Coronary artery (tissue), 2 donors: ENCODE measurements around the gene BABAM2.

ENCODE experiments used
- DNase-seq: peaks from one replicate; pipeline ENCODE4 v3.0.0-alpha.2; 2017; ENCODE audit warnings: low spot score
- H3K27ac ChIP-seq, 2 donors: fragments of 200-600 bp; sonication (generic); one replicate each; pipeline ENCODE4 v1.5.1; 2016 to 2019
- H3K4me3 ChIP-seq: fragments of 200-600 bp; sonication (generic); 2 replicates; pipeline ENCODE4 v1.5.1; 2016; ENCODE audit warnings: mild to moderate bottlenecking, moderate library complexity
- TF ChIP-seq, protein P1 (sequence below): fragments of 200-600 bp; sonication (generic); IDR thresholded peaks from one replicate; pipeline ENCODE4 v1.5.1; 2019; ENCODE audit warnings: antibody characterized with exemption

BABAM2 gene

DNA sequence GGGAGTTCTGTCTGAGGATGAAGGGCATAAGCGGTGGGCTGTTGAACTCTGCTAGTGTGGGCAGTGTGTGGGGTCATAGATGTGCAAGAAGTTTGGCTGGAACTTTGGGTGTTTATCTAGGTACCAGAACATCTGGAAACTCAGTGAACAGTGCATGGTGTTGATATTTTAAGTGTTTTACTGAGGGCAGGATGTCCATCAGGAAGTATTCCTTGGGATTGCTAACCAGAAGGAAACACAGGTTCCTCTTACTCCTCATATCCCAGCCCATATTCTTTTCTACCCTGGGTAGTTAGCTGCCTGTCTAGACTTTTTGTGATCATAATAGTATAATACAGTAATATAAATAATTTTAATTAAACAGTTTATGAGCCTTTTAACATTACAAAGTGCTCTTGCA is 15.5 kb downstream of the BABAM2 start:
- no peak overlapping the region for H3K4me3 ChIP-seq
- no peak overlapping the region for H3K27ac ChIP-seq
- DNase-seq, result no peak
- TF ChIP-seq, protein P1, sequence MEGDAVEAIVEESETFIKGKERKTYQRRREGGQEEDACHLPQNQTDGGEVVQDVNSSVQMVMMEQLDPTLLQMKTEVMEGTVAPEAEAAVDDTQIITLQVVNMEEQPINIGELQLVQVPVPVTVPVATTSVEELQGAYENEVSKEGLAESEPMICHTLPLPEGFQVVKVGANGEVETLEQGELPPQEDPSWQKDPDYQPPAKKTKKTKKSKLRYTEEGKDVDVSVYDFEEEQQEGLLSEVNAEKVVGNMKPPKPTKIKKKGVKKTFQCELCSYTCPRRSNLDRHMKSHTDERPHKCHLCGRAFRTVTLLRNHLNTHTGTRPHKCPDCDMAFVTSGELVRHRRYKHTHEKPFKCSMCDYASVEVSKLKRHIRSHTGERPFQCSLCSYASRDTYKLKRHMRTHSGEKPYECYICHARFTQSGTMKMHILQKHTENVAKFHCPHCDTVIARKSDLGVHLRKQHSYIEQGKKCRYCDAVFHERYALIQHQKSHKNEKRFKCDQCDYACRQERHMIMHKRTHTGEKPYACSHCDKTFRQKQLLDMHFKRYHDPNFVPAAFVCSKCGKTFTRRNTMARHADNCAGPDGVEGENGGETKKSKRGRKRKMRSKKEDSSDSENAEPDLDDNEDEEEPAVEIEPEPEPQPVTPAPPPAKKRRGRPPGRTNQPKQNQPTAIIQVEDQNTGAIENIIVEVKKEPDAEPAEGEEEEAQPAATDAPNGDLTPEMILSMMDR, result no peak

DNA sequence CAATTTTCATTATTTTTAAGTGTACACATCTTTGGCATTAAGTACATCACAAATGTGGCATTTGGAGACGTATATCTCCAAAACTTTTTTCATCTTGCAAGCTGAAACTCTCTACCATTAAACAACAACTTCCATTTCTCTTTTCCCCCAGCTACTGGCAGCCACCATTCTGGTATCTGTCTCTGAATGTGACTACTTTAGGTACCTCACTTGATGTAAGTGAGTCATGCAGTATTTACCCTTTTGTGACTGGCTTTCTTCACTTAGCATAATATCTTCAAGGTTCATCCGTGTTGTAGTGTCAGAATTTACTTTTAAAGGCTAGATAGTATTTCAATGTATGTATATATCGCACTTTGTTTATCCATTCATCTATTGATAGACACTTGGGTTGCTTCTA is 17.0 kb downstream of the BABAM2 start:
- no peak overlapping the region for H3K27ac ChIP-seq
- DNase-seq, result no peak
- H3K4me3 ChIP-seq, result no peak overlapping the region
- TF ChIP-seq, protein P1, result no peak

DNA sequence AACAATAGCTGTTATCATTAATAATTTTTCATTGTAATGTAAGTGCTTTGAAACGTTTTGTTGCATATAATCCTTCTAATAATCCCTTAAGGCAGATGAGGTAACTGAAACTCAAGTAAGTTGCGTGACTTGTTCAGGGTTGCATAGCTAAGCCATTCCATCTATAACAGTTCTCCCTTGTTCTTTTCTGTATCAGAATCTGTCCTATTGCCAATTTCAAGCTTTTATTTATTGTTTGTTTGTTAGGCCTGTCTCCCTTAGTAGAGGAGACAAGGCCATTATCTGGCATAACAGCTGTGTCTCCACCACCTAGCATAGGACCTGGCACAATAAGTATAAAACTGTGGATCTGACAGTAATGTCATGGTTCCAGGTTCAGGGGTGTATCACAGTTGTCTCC is 19.4 kb downstream of the BABAM2 start:
- H3K27ac ChIP-seq, result no peak overlapping the region
- TF ChIP-seq, protein P1, result no peak
- no peak overlapping the region for H3K4me3 ChIP-seq
- DNase-seq, result no peak

DNA sequence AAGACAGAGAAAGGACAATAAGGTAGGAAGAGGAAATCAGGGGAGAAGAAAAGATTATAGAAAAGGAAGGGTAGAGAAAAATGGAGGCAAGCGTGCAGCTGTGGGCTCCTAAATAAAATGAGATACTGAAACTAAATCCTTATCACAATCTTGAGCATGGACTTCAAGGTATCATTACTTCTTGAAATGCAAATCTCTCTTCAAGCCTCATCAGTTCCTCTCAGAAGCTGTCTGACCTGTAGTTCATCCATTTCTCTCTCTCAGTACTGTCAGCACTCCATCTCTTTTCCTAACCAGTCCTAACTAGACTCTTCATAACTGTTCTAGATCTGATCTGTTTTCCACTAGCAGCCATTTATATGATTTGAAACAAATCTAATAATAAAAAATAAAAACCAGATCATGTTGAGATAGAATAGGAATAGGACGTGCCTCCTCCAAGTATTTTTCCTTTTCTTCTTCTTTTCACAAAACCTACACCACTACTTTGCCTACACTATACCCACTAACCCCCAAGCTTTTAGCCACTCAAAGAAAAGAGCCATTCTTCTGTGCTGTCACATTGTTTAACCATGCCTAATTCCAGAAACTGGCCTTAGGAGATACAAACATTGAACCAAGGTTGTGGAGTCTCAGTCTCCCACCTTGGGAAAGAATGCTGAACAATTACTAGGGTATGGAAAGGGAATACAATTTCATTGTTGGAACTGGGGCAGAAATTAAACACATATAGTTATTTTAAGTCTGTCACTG is 21.1 kb downstream of the BABAM2 start:
- Histone ChIP-seq H3K4me3 (no peak overlapping the region), H3K27ac (no peak overlapping the region)
- no peak for DNase-seq
- TF ChIP-seq, protein P1, result no peak

DNA sequence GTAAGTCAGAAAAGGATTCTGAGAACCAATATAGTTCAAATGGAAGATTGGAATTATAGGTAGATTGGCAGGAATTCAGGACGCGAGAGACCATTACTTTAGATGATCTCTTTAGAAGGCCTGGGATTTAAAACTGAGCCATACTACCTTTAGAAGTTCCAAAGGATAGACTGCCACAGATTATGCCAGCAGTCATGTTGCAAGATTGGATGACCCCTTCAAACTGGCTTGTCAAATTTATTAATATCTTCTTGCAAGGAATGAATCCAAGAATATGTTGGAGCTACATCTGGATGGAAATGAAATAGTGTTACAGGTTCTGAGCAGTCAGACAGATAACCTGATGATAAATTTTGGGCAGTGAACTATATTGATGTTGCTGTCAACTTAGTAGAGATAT is 22.0 kb downstream of the BABAM2 start:
- Histone ChIP-seq H3K27ac (no peak overlapping the region), H3K4me3 (no peak overlapping the region)
- TF ChIP-seq, protein P1, result no peak
- DNase-seq, result no peak

DNA sequence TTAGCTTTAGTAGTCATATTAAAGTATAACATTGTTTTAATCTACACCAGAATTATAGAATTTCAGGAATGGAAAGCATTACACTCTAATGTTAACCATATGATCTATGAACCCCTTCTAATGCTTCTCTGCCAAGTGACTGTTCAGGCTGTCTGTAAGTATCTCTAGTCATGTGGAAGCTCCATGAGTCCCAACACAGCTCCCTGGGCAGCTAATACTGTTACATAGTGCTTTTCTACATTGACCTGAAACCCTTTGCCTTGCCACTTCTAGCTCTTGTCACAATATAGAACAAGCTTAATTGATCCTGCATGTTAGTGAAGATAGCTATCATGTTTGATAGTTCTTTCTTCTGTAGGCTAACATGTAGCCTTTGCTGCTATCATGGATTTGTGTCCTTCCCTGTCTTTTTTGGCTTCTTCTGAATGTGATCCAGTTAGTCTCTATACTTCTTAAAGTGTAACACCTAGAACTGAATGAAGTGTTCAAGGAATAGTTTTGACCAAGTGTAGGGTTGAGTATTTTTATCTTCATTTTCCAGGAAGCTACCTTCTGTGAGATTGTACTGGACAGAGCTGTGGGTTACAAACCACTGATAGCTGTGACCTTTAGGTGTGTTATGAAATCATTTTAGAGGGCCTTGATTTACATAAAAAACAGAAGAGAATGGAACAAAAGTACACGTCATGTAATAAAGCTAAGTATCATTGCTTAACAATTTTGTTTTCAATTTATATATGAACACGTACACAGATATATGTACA is 23.7 kb downstream of the BABAM2 start:
- Histone ChIP-seq H3K27ac (peak overlapping the region in 1 of 2 donors; percentile 33), H3K4me3 (no peak overlapping the region)
- TF ChIP-seq, protein P1, result no peak
- no peak for DNase-seq

DNA sequence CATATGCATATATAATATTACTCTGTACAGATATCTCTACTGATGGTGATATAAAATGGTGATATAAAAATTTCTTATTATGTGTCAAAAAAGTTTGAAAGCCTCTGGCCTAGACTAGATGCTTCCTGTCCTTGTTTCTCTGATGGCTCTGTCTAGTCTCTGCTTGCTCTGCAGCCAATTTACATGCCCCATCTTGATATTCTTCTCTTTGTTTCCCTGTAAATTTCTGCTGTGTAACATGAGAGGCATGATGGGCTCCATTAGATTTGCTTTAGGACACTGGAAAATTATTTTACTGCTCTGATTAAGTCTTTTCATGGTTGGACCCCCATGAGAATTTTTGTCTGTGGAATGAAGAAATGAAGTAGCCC is 24.3 kb downstream of the BABAM2 start:
- TF ChIP-seq, protein P1, result no peak
- H3K4me3 ChIP-seq, result no peak overlapping the region
- no peak for DNase-seq
- H3K27ac ChIP-seq, result peak overlapping the region; percentile 12 to 33
